ENCODE data around the gene C11orf42. TPM values are rescaled to one million over a fixed set of nuclear protein-coding genes. Genes with fewer than 3 reads are reported as not detected.

The C11orf42 gene
- polyA plus RNA-seq, 2 of the 4 experiments (the other 2 are of a cell fraction): not detected

GRCh38 chr11:6210274-6210955, 5.1 kb downstream of the C11orf42 start:
- H3K4me2 ChIP-seq: no peak overlapping the region
- no peaks in the 10 kb centered on the region for H3K4me1 ChIP-seq
- CTCF ChIA-PET: no interaction called here
- no peak overlapping the region for H3K4me3 ChIP-seq
- TF ChIP-seq FOSB (CRISPR knock-in tag; IDR thresholded peaks at IDR 0.05) (no peak), CBX2 (IDR thresholded peaks at IDR 0.05; ENCODE audit: borderline replicate concordance, low read depth) (no peak), FOSL2 (IDR thresholded peaks at IDR 0.05) (no peak), FOSL2 (CRISPR knock-in tag; IDR thresholded peaks at IDR 0.05) (no peak), CBX8 (IDR thresholded peaks at IDR 0.05) (no peak), MAX (IDR thresholded peaks at IDR 0.05) (no peak), POLR2A (IDR thresholded peaks at IDR 0.05; ENCODE audit: low read length) (no peak), HEYL (CRISPR knock-in tag; IDR thresholded peaks at IDR 0.05) (no peak), HOXA7 (CRISPR knock-in tag; IDR thresholded peaks at IDR 0.05) (no peak), MAFK (IDR thresholded peaks at IDR 0.05; ENCODE audit: partially characterized antibody) (no peak), NFE2L2 (conservative IDR thresholded peaks at IDR 0.05; ENCODE audit: low read length) (no peak), PBX3 (IDR thresholded peaks at IDR 0.05) (no peak), CHD2 (IDR thresholded peaks at IDR 0.05; ENCODE audit: low read length, partially characterized antibody) (no peak)
- no peaks in the 10 kb centered on the region for H3K9me3 ChIP-seq
- FAIRE-seq: no peak
- WGBS (ENCODE audit: missing lambda C conversion rate): 96% methylated on average over 8 of the region's 9 CpGs
- H3K27ac ChIP-seq: no peak overlapping the region
- DNase-seq (ENCODE audit: low read depth in 1 of 2, low spot score in 1 of 2): no peak
- ATAC-seq: no peak; a peak in 1 of 6 replicates
- POLR2A ChIA-PET: interaction anchor here (0.6 kb wide), 1 partner anchor 1756 kb away, joined by 4 read pairs; no protein-coding TSS in a partner anchor

GRCh38 chr11:6214530-6214929, 9.2 kb downstream of the C11orf42 start:
- no peaks in the 10 kb centered on the region for H3K9me3 ChIP-seq
- ATAC-seq (no peak), DNase-seq (ENCODE audit: low read depth in 1 of 2, low spot score in 1 of 2) (no peak), FAIRE-seq (no peak)
- no peak overlapping the region for H3K4me2 ChIP-seq
- no peak overlapping the region for H3K27ac ChIP-seq
- ChIA-PET POLR2A (no interaction called here), CTCF (interaction anchor here (1.3 kb wide), 1 partner anchor 10 kb away, joined by 3 read pairs; no protein-coding TSS in a partner anchor)
- TF ChIP-seq TFCP2L1 (CRISPR knock-in tag; IDR thresholded peaks at IDR 0.05): no peak
- TF ChIP-seq CHD2 (IDR thresholded peaks at IDR 0.05; ENCODE audit: low read length, partially characterized antibody): no peak
- no peak for TF ChIP-seq ZC3H11A (IDR thresholded peaks at IDR 0.05)
- no peak overlapping the region for H3K4me3 ChIP-seq
- peaks cover 4% of the 10 kb centered on the region; the same call in 2 of the 3 replicates for H3K4me1 ChIP-seq
- 95% methylated on average over 8 of the region's 10 CpGs for WGBS (ENCODE audit: missing lambda C conversion rate)

GRCh38 chr11:6216501-6216900, 11.1 kb downstream of the C11orf42 start:
- ATAC-seq: no peak
- CTCF ChIA-PET: interaction anchor here (1.0 to 1.3 kb wide), 2 partner anchors 10 to 35 kb away, joined by 4 to 5 read pairs; no protein-coding TSS in a partner anchor
- POLR2A ChIA-PET: no interaction called here
- WGBS (ENCODE audit: missing lambda C conversion rate): 86% methylated on average over 4 of the region's 4 CpGs
- Histone ChIP-seq H3K27ac (no peak overlapping the region), H3K4me1 (peaks cover 7% of the 10 kb centered on the region; the same call in 2 of the 3 replicates), H3K9me3 (no peaks in the 10 kb centered on the region), H3K4me2 (no peak overlapping the region), H3K4me3 (no peak overlapping the region)
- FAIRE-seq: no peak
- no peak for TF ChIP-seq CEBPB (IDR thresholded peaks at IDR 0.05)
- TF ChIP-seq NPAS2 (CRISPR knock-in tag; IDR thresholded peaks at IDR 0.05; ENCODE audit: borderline replicate concordance): no peak
- no peak for TF ChIP-seq USF2 (IDR thresholded peaks at IDR 0.05)
- TF ChIP-seq CHD4 (IDR thresholded peaks at IDR 0.05; ENCODE audit: borderline replicate concordance): no peak
- TF ChIP-seq ATOH8 (CRISPR knock-in tag; IDR thresholded peaks at IDR 0.05; ENCODE audit: low read depth): no peak
- TF ChIP-seq NR3C1 (IDR thresholded peaks at IDR 0.05): no peak
- no peak for TF ChIP-seq JUNB (IDR thresholded peaks at IDR 0.05)
- TF ChIP-seq RARB (CRISPR knock-in tag; IDR thresholded peaks at IDR 0.05): no peak
- TF ChIP-seq RCOR1 (IDR thresholded peaks at IDR 0.05; ENCODE audit: low read depth, low read length): no peak
- TF ChIP-seq EP300 (IDR thresholded peaks at IDR 0.05): no peak
- TF ChIP-seq TP53 (CRISPR knock-in tag; IDR thresholded peaks at IDR 0.05): no peak
- TF ChIP-seq MAZ (IDR thresholded peaks at IDR 0.05; ENCODE audit: borderline replicate concordance, low read depth, low read length): no peak
- TF ChIP-seq NFE2L2 (conservative IDR thresholded peaks at IDR 0.05; ENCODE audit: low read length): no peak
- no peak for TF ChIP-seq E2F6 (IDR thresholded peaks at IDR 0.05; ENCODE audit: borderline replicate concordance, low read depth)
- TF ChIP-seq POLR2AphosphoS2 (conservative IDR thresholded peaks at IDR 0.05; ENCODE audit: low read length): no peak
- DNase-seq (ENCODE audit: low read depth in 1 of 2, low spot score in 1 of 2): no peak
